Naive thymus-derived CD4-positive, alpha-beta T cell (primary cell): Measurements from ENCODE around the gene COL1A2. TPM values are rescaled to one million over a fixed set of nuclear protein-coding genes. Genes with fewer than 3 reads are reported as not detected.

Experiments used
- ATAC-seq: fragments of 150-1000 bp; cut with Tn5 transposase; 2 replicates; pipeline ENCODE4 v1.10.0; 2021; ENCODE audit warnings: mild to moderate bottlenecking, moderate library complexity
- CTCF ChIA-PET: fragments of 350-600 bp; sonication (Branson Sonifier 250); formaldehyde crosslinking; loops from one replicate; lab custom pipeline; 2021; ENCODE audit warnings: antibody characterized with exemption; lab: Charles Lee
- POLR2A ChIA-PET: fragments of 350-600 bp; sonication (Branson Sonifier 250); formaldehyde crosslinking; loops from one replicate; lab custom pipeline; 2021; ENCODE audit warnings: antibody characterized with exemption, inconsistent platforms; lab: Charles Lee
- DNase-seq, 9 donors: peaks; one replicate each; pipeline versions ENCODE4 v3.0.0 to v3.0.0-alpha.2; 2020 to 2022; ENCODE audit warnings: mixed read lengths in 1 of 9
- H3K27ac ChIP-seq: one replicate; pipeline ENCODE4 v1.7.0; 2013; ENCODE audit warnings: mild to moderate bottlenecking, low read depth, low read length, moderate library complexity
- H3K27me3 ChIP-seq, 2 donors: one replicate each; pipeline ENCODE4 v1.7.0; 2013; ENCODE audit warnings: low read length in 2 of 2, mild to moderate bottlenecking in 2 of 2, moderate library complexity in 2 of 2; ENCODE audit not compliant: control insufficient read depth in 2 of 2, insufficient read depth in 2 of 2
- H3K36me3 ChIP-seq, 3 experiments: 1 replicate in 2 of 3; 2 replicates in 1 of 3; pipeline ENCODE4 v1.7.0; 2013; ENCODE audit warnings: low read length in 3 of 3, mild to moderate bottlenecking in 3 of 3, moderate library complexity in 1 of 3; ENCODE audit not compliant: insufficient read depth in 3 of 3, control insufficient read depth in 2 of 3
- H3K4me1 ChIP-seq, 2 donors: one replicate each; pipeline ENCODE4 v1.7.0; 2013; ENCODE audit warnings: low read length in 2 of 2, mild to moderate bottlenecking in 2 of 2, moderate library complexity in 1 of 2; ENCODE audit not compliant: control insufficient read depth in 2 of 2, insufficient read depth in 2 of 2
- H3K4me3 ChIP-seq: 2 replicates; pipeline ENCODE4 v1.7.0; 2013; ENCODE audit warnings: mild to moderate bottlenecking, low read length
- H3K9me3 ChIP-seq, 3 experiments: 1 replicate in 2 of 3; 2 replicates in 1 of 3; pipeline ENCODE4 v1.7.0; 2013; ENCODE audit warnings: low read length in 3 of 3; ENCODE audit not compliant: control insufficient read depth in 2 of 3
- H3K27ac Mint-ChIP-seq, 9 donors: one replicate each; pipeline ENCODE4 v1.8.0; 2020 to 2022; ENCODE audit warnings: mixed read lengths in 9 of 9, mild to moderate bottlenecking in 8 of 9, moderate library complexity in 5 of 9, inconsistent platforms in 2 of 9
- H3K27me3 Mint-ChIP-seq, 5 donors: one replicate each; pipeline ENCODE4 v1.8.0; 2021 to 2022; ENCODE audit warnings: mixed read lengths in 5 of 5, mild to moderate bottlenecking in 1 of 5
- H3K36me3 Mint-ChIP-seq, 5 donors: one replicate each; pipeline ENCODE4 v1.8.0; 2020 to 2022; ENCODE audit warnings: mixed read lengths in 5 of 5, mild to moderate bottlenecking in 3 of 5, inconsistent platforms in 1 of 5
- H3K4me1 Mint-ChIP-seq, 7 donors: one replicate each; pipeline ENCODE4 v1.8.0; 2020 to 2022; ENCODE audit warnings: mixed read lengths in 7 of 7, mild to moderate bottlenecking in 3 of 7, inconsistent platforms in 1 of 7
- H3K4me3 Mint-ChIP-seq, 10 donors: one replicate each; pipeline ENCODE4 v1.8.0; 2020 to 2022; ENCODE audit warnings: mild to moderate bottlenecking in 10 of 10, mixed read lengths in 10 of 10, moderate library complexity in 6 of 10, inconsistent platforms in 2 of 10
- H3K9me3 Mint-ChIP-seq, 11 donors: one replicate each; pipeline ENCODE4 v1.8.0; 2020 to 2022; ENCODE audit warnings: mixed read lengths in 11 of 11, mild to moderate bottlenecking in 4 of 11, inconsistent platforms in 1 of 11, moderate library complexity in 1 of 11
- intact Hi-C, 2 donors: fragments of 100-400 bp; cut with micrococcal nuclease; formaldehyde crosslinking; loops; one replicate each; pipeline ENCODE4 v1.15.1; 2023
- polyA plus RNA-seq, 2 donors: library from polyadenylated mRNA; unstranded; fragments of 300-500 nt; fragmentation: Illumina TruSeq; gene quantifications; one replicate each; pipeline ENCODE4 v1.2.3, GENCODE V29; 2021
- total RNA-seq, 6 experiments: library from RNA in 5 of 6; stranded (reverse) in 5 of 6; gene quantifications; 1 replicate in 5 of 6; 2 replicates in 1 of 6; pipeline ENCODE4 v1.2.3 and lab custom pipeline; 2021 to 2026

Gene COL1A2
- total and polyA plus RNA-seq, 7 experiments from 2014 or later: 0.32 to 5.7 (median 0.41) TPM; not detected in 4

- ChIA-PET POLR2A (no interaction called here), CTCF (no interaction called here)
- H3K27ac ChIP-seq: no peak overlapping the region
- no peaks in the 10 kb centered on the region for H3K4me1 ChIP-seq
- no peak overlapping the region for H3K4me3 ChIP-seq
- intact Hi-C loops: loop anchor here in 1 of 2 donors (1.0 to 5.0 kb wide), 10 partner anchors 106 to 1148 kb away; partner anchors contain the start of genes BET1 and SGCE
- Mint-ChIP-seq H3K4me3 (peak overlapping the region; percentile 17 to 95 (median 70)), H3K27ac (peak overlapping the region in 3 of 9 donors; percentile 42 to 91 (median 68)), H3K9me3 (peaks cover 0 to 4% (median 0%) of the 10 kb centered on the region in 11 donors), H3K4me1 (peaks cover 6 to 39% (median 13%) of the 10 kb centered on the region in 7 donors), H3K27me3 (peaks cover 0 to 70% (median 53%) of the 10 kb centered on the region in 5 donors), H3K36me3 (peaks cover 0 to 5% (median 0%) of the 10 kb centered on the region in 5 donors)
- peak; percentile 63 for ATAC-seq
- H3K36me3 ChIP-seq: no peaks in the 10 kb centered on the region
- DNase-seq: peak in 3 of 9 donors; percentile 28 to 57 (median 29)
- peaks cover 0 to 9% of the 10 kb centered on the region in 2 donors for H3K27me3 ChIP-seq
- no peaks in the 10 kb centered on the region for H3K9me3 ChIP-seq
These were observed 694 bp downstream of the COL1A2 start for GRCh38 chr7:94395141-94396036.

- peaks cover 0 to 9% of the 10 kb centered on the region in 2 donors for H3K27me3 ChIP-seq
- POLR2A ChIA-PET: no interaction called here
- no peak overlapping the region for H3K27ac Mint-ChIP-seq
- no peak for ATAC-seq
- H3K9me3 Mint-ChIP-seq: peaks cover 0 to 4% (median 0%) of the 10 kb centered on the region in 11 donors
- no peak overlapping the region for H3K4me3 ChIP-seq
- CTCF ChIA-PET: no interaction called here
- no peak for DNase-seq
- no peak overlapping the region for H3K4me3 Mint-ChIP-seq
- H3K27ac ChIP-seq: no peak overlapping the region
- intact Hi-C loops: loop anchor here in 1 of 2 donors (5.0 kb wide), 2 partner anchors 594 to 1149 kb away; no protein-coding TSS in a partner anchor
- no peaks in the 10 kb centered on the region for H3K4me1 ChIP-seq
- peaks cover 6 to 39% (median 13%) of the 10 kb centered on the region in 7 donors for H3K4me1 Mint-ChIP-seq
- H3K27me3 Mint-ChIP-seq: peaks cover 0 to 66% (median 57%) of the 10 kb centered on the region in 5 donors
- no peaks in the 10 kb centered on the region for H3K36me3 ChIP-seq
- no peaks in the 10 kb centered on the region for H3K9me3 ChIP-seq
- H3K36me3 Mint-ChIP-seq: peaks cover 0 to 5% (median 0%) of the 10 kb centered on the region in 5 donors
These were observed 1.3 kb downstream of the COL1A2 start for GRCh38 chr7:94396037-94396431.

GRCh38 chr7:94396596-94396995, 1.9 kb downstream of the COL1A2 start:
- Histone ChIP-seq H3K9me3 (no peaks in the 10 kb centered on the region), H3K27me3 (peaks cover 0 to 9% of the 10 kb centered on the region in 2 donors), H3K36me3 (no peaks in the 10 kb centered on the region), H3K27ac (no peak overlapping the region), H3K4me3 (no peak overlapping the region), H3K4me1 (no peaks in the 10 kb centered on the region)
- Mint-ChIP-seq H3K4me3 (no peak overlapping the region), H3K36me3 (peaks cover 0 to 5% (median 0%) of the 10 kb centered on the region in 5 donors), H3K4me1 (peaks cover 6 to 35% (median 13%) of the 10 kb centered on the region in 7 donors), H3K27me3 (peaks cover 0 to 61% (median 55%) of the 10 kb centered on the region in 5 donors), H3K27ac (no peak overlapping the region), H3K9me3 (peaks cover 0 to 4% (median 0%) of the 10 kb centered on the region in 11 donors)
- intact Hi-C loops: loop anchor here in 1 of 2 donors (5.0 kb wide), 2 partner anchors 594 to 1149 kb away; no protein-coding TSS in a partner anchor
- DNase-seq (no peak), ATAC-seq (no peak)
- ChIA-PET POLR2A (no interaction called here), CTCF (no interaction called here)

GRCh38 chr7:94397722-94398121, 3.0 kb downstream of the COL1A2 start:
- H3K27me3 Mint-ChIP-seq: peaks cover 6 to 64% (median 54%) of the 10 kb centered on the region in 5 donors
- H3K4me3 Mint-ChIP-seq: no peak overlapping the region
- no peak overlapping the region for H3K27ac ChIP-seq
- no peaks in the 10 kb centered on the region for H3K4me1 ChIP-seq
- peaks cover 0 to 4% (median 0%) of the 10 kb centered on the region in 11 donors for H3K9me3 Mint-ChIP-seq
- peaks cover 0 to 9% of the 10 kb centered on the region in 2 donors for H3K27me3 ChIP-seq
- DNase-seq: no peak
- H3K4me1 Mint-ChIP-seq: peaks cover 6 to 24% (median 13%) of the 10 kb centered on the region in 7 donors
- CTCF ChIA-PET: no interaction called here
- no peaks in the 10 kb centered on the region for H3K36me3 Mint-ChIP-seq
- H3K36me3 ChIP-seq: no peaks in the 10 kb centered on the region
- intact Hi-C loops: loop anchor here in 1 of 2 donors (5.0 kb wide), 2 partner anchors 595 to 1150 kb away; no protein-coding TSS in a partner anchor
- no peak for ATAC-seq
- POLR2A ChIA-PET: no interaction called here
- no peak overlapping the region for H3K4me3 ChIP-seq
- no peak overlapping the region for H3K27ac Mint-ChIP-seq
- no peaks in the 10 kb centered on the region for H3K9me3 ChIP-seq

GRCh38 chr7:94398841-94399240, 4.1 kb downstream of the COL1A2 start:
- Histone ChIP-seq H3K27ac (no peak overlapping the region), H3K36me3 (no peaks in the 10 kb centered on the region), H3K27me3 (peaks cover 0 to 9% of the 10 kb centered on the region in 2 donors), H3K9me3 (no peaks in the 10 kb centered on the region), H3K4me1 (no peaks in the 10 kb centered on the region), H3K4me3 (no peak overlapping the region)
- ChIA-PET POLR2A (no interaction called here), CTCF (no interaction called here)
- Mint-ChIP-seq H3K36me3 (no peaks in the 10 kb centered on the region), H3K4me1 (peaks cover 3 to 13% (median 10%) of the 10 kb centered on the region in 7 donors), H3K27me3 (peaks cover 6 to 62% (median 52%) of the 10 kb centered on the region in 5 donors), H3K27ac (peak overlapping the region in 1 of 9 donors; percentile 21), H3K4me3 (no peak overlapping the region), H3K9me3 (no peaks in the 10 kb centered on the region)
- no peak for DNase-seq
- intact Hi-C loops: loop anchor here in 1 of 2 donors (5.0 kb wide), 2 partner anchors 597 to 1152 kb away; no protein-coding TSS in a partner anchor
- ATAC-seq: no peak

- Histone ChIP-seq H3K9me3 (no peaks in the 10 kb centered on the region), H3K36me3 (no peaks in the 10 kb centered on the region), H3K4me1 (no peaks in the 10 kb centered on the region), H3K4me3 (no peak overlapping the region), H3K27me3 (peaks cover 0 to 9% of the 10 kb centered on the region in 2 donors), H3K27ac (no peak overlapping the region)
- Mint-ChIP-seq H3K27me3 (peaks cover 6 to 61% (median 48%) of the 10 kb centered on the region in 5 donors), H3K4me1 (peaks cover under 1 to 7% (median 6%) of the 10 kb centered on the region in 7 donors), H3K4me3 (no peak overlapping the region), H3K36me3 (no peaks in the 10 kb centered on the region), H3K27ac (no peak overlapping the region), H3K9me3 (no peaks in the 10 kb centered on the region)
- DNase-seq (no peak), ATAC-seq (no peak)
- CTCF ChIA-PET: no interaction called here
- POLR2A ChIA-PET: no interaction called here
- intact Hi-C loops: no loop called here
These were observed 5.3 kb downstream of the COL1A2 start for GRCh38 chr7:94400022-94400421.
